Melanocyte of skin (primary cell): ENCODE measurements around the gene C11orf42. TPM values are rescaled to one million over a fixed set of nuclear protein-coding genes. Genes with fewer than 3 reads are reported as not detected.

ENCODE experiments used
- total RNA-seq, 2 donors: library from RNA; depleted of rRNA; stranded (reverse); fragments of >200 nt; gene quantifications; 2 replicates each; pipeline ENCODE4 v1.2.3, GENCODE V29; 2012

C11orf42 gene, protein sequence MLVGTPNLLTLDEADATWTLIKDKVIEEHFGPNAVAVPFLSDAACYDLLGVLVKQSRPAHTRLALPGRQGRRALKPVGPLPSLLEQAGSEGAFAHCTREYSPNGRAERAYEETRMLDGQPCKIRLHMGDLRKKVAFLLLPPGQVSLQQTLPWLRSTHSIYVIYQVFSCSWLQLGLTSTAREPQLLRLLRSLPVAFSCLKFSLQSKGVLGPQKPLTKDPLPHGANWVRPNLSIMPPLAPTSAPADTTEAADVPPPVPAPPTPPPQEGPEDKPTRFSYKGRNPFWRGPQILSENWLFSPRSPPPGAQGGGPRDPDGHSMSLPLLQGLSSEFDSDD
- not detected for total RNA-seq

DNA sequence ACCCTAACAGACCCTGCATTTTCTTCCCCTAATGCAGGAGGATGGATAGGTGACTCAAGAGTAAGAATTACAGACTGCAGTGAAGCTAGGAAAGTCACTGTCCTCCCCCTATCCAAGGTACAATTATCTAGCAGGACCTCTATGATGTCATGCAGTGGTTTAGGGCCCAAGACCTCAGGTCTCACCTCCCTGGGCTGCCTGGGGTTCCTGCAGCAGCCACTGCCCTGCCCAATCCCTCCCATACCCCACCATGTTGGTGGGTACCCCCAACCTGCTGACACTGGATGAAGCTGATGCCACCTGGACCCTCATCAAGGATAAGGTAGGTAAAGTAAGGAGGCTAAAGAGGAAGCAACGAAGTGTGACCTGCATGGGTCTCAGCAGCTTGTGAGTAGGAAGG lies at the start of gene C11orf42:
C11orf42 (plus strand) TSS at position 192 of the 400 bp plus-strand sequence; CDS start at position 251, 59 bp downstream.

DNA sequence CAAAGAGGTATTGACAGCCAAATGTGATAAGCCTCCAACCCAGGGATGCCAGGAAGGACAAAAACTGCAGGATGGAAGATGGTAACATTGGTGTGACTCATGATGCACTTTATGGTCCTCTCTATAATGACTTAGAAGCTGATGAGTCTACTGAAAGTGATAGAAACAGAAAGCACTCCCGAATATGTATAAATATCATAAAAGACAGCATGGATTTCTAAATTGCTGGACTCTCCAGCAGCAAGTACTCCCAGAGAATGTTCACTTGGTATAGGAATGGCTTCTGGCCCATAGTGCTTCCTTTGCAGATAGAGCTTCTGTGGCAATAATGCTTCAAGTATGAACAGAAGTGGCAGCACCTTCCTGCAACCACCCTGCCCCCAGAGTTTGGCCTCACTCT lies 35.1 kb upstream of the C11orf42 start, which contains the start of gene OR52B2:
OR52B2 (minus strand) TSS at position 101 of the 400 bp plus-strand sequence; CDS start at position 101, 0 bp downstream.

DNA sequence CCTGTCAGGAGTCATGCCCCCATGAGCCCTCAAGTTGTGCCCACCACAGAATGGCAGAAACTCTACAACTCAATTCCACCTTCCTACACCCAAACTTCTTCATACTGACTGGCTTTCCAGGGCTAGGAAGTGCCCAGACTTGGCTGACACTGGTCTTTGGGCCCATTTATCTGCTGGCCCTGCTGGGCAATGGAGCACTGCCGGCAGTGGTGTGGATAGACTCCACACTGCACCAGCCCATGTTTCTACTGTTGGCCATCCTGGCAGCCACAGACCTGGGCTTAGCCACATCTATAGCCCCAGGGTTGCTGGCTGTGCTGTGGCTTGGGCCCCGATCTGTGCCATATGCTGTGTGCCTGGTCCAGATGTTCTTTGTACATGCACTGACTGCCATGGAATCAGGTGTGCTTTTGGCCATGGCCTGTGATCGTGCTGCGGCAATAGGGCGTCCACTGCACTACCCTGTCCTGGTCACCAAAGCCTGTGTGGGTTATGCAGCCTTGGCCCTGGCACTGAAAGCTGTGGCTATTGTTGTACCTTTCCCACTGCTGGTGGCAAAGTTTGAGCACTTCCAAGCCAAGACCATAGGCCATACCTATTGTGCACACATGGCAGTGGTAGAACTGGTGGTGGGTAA lies 6.1 kb upstream of the C11orf42 start, which contains the start of gene OR52W1:
OR52W1 (plus strand) TSS at position 51 of the 637 bp plus-strand sequence; CDS start at position 51, 0 bp downstream.

DNA sequence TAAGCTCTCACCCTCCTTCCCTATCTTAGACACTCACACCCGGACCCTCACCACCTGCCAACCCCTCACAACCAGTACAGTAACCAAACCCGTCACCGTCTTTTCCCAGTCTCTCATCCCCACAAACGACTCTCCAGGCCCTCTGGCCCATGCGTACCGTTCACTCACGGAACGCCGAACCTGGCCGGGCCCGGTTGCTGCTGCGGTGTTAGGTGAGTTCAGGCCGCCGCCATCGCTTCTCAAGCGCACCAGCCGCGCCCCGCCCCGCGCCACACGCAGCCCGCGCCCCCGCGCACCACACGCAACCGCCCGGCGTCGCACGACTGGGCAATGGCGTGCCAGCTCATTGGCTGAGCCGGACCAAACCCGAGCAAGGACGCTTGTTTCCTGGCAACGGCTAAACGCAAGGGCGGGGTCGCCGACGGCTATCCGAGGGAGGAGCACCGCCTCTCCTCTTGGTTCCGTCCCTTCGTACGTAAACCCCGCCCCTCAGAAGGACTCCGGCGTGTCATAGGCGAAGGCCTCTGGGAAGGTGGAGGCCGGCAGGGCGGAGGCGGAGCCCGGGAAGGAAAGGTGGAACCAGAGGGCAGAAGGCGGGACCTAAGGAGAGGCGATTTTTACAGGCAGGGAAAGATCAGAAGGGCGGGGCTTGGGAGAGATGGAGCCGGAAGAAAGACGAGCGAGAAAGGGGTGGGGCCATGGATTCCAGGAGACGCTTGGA lies 29.2 kb downstream of the C11orf42 start, which contains the start of gene FHIP1B:
FHIP1B (minus strand) TSS at position 250 of the 721 bp plus-strand sequence. CDS start 10,120 bp downstream, outside the sequence.

DNA sequence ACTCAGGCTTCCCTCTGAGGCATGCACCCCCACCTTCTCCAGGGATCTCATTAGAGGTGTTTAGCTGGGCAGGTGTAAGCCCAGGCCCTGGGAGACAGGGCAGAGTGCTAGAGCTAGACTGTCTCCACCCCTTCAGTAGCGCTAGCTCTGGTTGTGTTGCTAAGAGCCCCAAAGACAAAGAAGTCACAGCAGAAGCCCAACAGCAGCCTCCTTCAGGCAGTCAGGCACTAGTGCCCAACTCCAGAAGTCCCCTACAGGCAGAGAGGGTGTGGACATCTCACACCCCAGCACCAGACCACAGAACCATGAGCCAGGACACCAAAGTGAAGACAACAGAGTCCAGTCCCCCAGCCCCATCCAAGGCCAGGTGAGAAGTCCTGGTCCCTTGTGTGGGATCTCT lies 33.5 kb downstream of the C11orf42 start, which contains the start of gene CNGA4:
CNGA4 (plus strand) TSS at position 188 of the 400 bp plus-strand sequence; CDS start at position 306, 118 bp downstream.

Other genes with a start within 250 kb of the C11orf42 start
- not detected for gene OR56A5, start 237.1 kb upstream of the C11orf42 start, total RNA-seq
- gene OR52L1, start 218.6 kb upstream of the C11orf42 start, total RNA-seq: not detected
- gene OR56A4, start 198.6 kb upstream of the C11orf42 start, total RNA-seq: not detected
- not detected for gene OR56A1, start 174.8 kb upstream of the C11orf42 start, total RNA-seq
- not detected for gene OR56B4, start 97.9 kb upstream of the C11orf42 start, total RNA-seq
- not detected for gene OR52B2, start 35.2 kb upstream of the C11orf42 start, total RNA-seq
- gene OR52W1, start 6.3 kb upstream of the C11orf42 start, total RNA-seq: not detected
- 10 to 100 TPM; 14.7 to 21.3 TPM for gene FHIP1B, start 29.1 kb downstream of the C11orf42 start, total RNA-seq
- under 1 TPM in 1 of 2 donors, not detected in 1; under 0.01 TPM for gene CNGA4, start 33.5 kb downstream of the C11orf42 start, total RNA-seq
- gene CCKBR, start 54.3 kb downstream of the C11orf42 start, total RNA-seq: not detected
- 100 to 1,000 TPM; 196 to 200 TPM for gene CAVIN3, start 114.9 kb downstream of the C11orf42 start, total RNA-seq
- gene SMPD1, start 184.9 kb downstream of the C11orf42 start, total RNA-seq: 10 to 100 TPM; 36.3 to 68.8 TPM
- gene APBB1, start 213.5 kb downstream of the C11orf42 start, total RNA-seq: 10 to 100 TPM; 54.0 to 85.6 TPM
- gene HPX, start 235.4 kb downstream of the C11orf42 start, total RNA-seq: 1 to 10 TPM in 1 of 2 donors, under 1 TPM in 1; 0.34 to 1.3 TPM